Stomach (tissue), 4 donors: Measurements from ENCODE around the gene CNDP2.

Experiments used
- EP300 ChIP-seq: sonication (generic); formaldehyde crosslinking; IDR thresholded peaks from one replicate; pipeline ENCODE4 v1.6.1; 2017; ENCODE audit warnings: antibody characterized with exemption
- POLR2A ChIP-seq, 4 donors: fragments of 450-650 bp; IDR thresholded peaks; one replicate each; pipeline ENCODE4 v1.6.1; 2016; ENCODE audit warnings: antibody characterized with exemption in 4 of 4, control low read depth in 2 of 4, mild to moderate bottlenecking in 1 of 4, moderate library complexity in 1 of 4
- POLR2AphosphoS5 ChIP-seq, 3 donors: sonication (generic); formaldehyde crosslinking; IDR thresholded peaks; one replicate each; pipeline ENCODE4 v1.6.1; 2016; ENCODE audit warnings: antibody characterized with exemption in 3 of 3
- TF ChIP-seq, protein P1 (sequence below), 7 experiments: fragments of 450-650 bp in 4 of 7; fragments of 200-600 bp in 3 of 7; sonication (generic) in 3 of 7; IDR thresholded peaks; one replicate each; pipeline ENCODE4 v1.5.1; 2016 to 2019; ENCODE audit warnings: antibody characterized with exemption in 7 of 7, control low read depth in 2 of 7, mild to moderate bottlenecking in 1 of 7

GRCh38 chr18:74551452-74551851 lies 55.3 kb downstream of the CNDP2 start:
- no peak for TF ChIP-seq POLR2AphosphoS5 (IDR thresholded peaks at IDR 0.05)
- TF ChIP-seq, protein P1, sequence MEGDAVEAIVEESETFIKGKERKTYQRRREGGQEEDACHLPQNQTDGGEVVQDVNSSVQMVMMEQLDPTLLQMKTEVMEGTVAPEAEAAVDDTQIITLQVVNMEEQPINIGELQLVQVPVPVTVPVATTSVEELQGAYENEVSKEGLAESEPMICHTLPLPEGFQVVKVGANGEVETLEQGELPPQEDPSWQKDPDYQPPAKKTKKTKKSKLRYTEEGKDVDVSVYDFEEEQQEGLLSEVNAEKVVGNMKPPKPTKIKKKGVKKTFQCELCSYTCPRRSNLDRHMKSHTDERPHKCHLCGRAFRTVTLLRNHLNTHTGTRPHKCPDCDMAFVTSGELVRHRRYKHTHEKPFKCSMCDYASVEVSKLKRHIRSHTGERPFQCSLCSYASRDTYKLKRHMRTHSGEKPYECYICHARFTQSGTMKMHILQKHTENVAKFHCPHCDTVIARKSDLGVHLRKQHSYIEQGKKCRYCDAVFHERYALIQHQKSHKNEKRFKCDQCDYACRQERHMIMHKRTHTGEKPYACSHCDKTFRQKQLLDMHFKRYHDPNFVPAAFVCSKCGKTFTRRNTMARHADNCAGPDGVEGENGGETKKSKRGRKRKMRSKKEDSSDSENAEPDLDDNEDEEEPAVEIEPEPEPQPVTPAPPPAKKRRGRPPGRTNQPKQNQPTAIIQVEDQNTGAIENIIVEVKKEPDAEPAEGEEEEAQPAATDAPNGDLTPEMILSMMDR (IDR thresholded peaks at IDR 0.05): no peak
- TF ChIP-seq POLR2A (IDR thresholded peaks at IDR 0.05): no peak
- no peak for TF ChIP-seq EP300
